Tibial nerve (tissue), 4 donors: ENCODE results near the gene FBXO42. TPM values are rescaled to one million over a fixed set of nuclear protein-coding genes. Genes with fewer than 3 reads are reported as not detected.

Experiments used
- DNase-seq, 2 donors: peaks; one replicate each; pipeline ENCODE4 v3.0.0-alpha.2; 2019; ENCODE audit warnings: low spot score in 2 of 2
- H3K27ac ChIP-seq, 4 donors: fragments of 200-600 bp; sonication (generic) in 3 of 4; one replicate each; pipeline ENCODE4 v1.5.1; 2017 to 2019; ENCODE audit warnings: mild to moderate bottlenecking in 1 of 4
- H3K27me3 ChIP-seq, 2 donors: fragments of 200-600 bp; sonication (generic) in 1 of 2; one replicate each; pipeline versions ENCODE4 v1.5.1 to v1.6.0; 2017 to 2019
- H3K36me3 ChIP-seq, 3 donors: fragments of 200-600 bp; sonication (generic); one replicate each; pipeline ENCODE4 v1.5.1; 2018 to 2019
- H3K4me1 ChIP-seq, 4 donors: fragments of 200-600 bp; sonication (generic) in 3 of 4; one replicate each; pipeline ENCODE4 v1.5.1; 2017 to 2019
- H3K4me3 ChIP-seq, 4 donors: fragments of 200-600 bp; sonication (generic) in 3 of 4; one replicate each; pipeline ENCODE4 v1.5.1; 2017 to 2019; ENCODE audit warnings: mild to moderate bottlenecking in 1 of 4, moderate library complexity in 1 of 4
- H3K9me3 ChIP-seq, 4 donors: fragments of 200-600 bp; sonication (generic) in 3 of 4; one replicate each; pipeline ENCODE4 v1.5.1; 2017 to 2019
- CTCF ChIP-seq, 5 experiments: fragments of 200-600 bp in 3 of 5; fragments of 450-650 bp in 2 of 5; sonication (generic) in 3 of 5; IDR thresholded peaks; one replicate each; pipeline ENCODE4 v1.5.1; 2016 to 2019; ENCODE audit warnings: antibody characterized with exemption in 5 of 5, mild to moderate bottlenecking in 3 of 5, moderate library complexity in 2 of 5
- EP300 ChIP-seq, 2 donors: sonication (generic); formaldehyde crosslinking; IDR thresholded peaks; one replicate each; pipeline ENCODE4 v1.6.1; 2017; ENCODE audit warnings: antibody characterized with exemption in 2 of 2, mild to moderate bottlenecking in 1 of 2
- POLR2A ChIP-seq, 2 donors: fragments of 450-650 bp; IDR thresholded peaks; one replicate each; pipeline ENCODE4 v1.6.1; 2017; ENCODE audit warnings: antibody characterized with exemption in 2 of 2, mild to moderate bottlenecking in 2 of 2, moderate library complexity in 2 of 2
- WGBS, 2 donors: methylation state at CpG; one replicate each; pipeline ENCODE4 v1.1.5; 2018; 5-methylcytosine and 5-hydroxymethylcytosine counted together
- total RNA-seq, 4 donors: library from RNA; depleted of rRNA; stranded (reverse); fragments of >200 nt; gene quantifications; one replicate each; pipeline ENCODE4 v1.1.0, GENCODE V29; 2016

Gene FBXO42
- total RNA-seq, 4 donors from 2014 or later = 39.8 to 69.4 (median 54.4) TPM

- Histone ChIP-seq H3K4me1 (peaks cover 0 to 11% (median 0%) of the 10 kb centered on the region in 4 donors), H3K27ac (no peak overlapping the region), H3K36me3 (peaks cover 0 to 6% (median 0%) of the 10 kb centered on the region in 3 donors), H3K4me3 (no peak overlapping the region), H3K27me3 (no peaks in the 10 kb centered on the region), H3K9me3 (no peaks in the 10 kb centered on the region)
- whole genome bisulfite sequencing, 2 donors = 85 to 88% methylated on average over 7 of the region's 7 CpGs
- TF ChIP-seq POLR2A (IDR thresholded peaks at IDR 0.05) (no peak), CTCF (IDR thresholded peaks at IDR 0.05) (no peak), EP300 (IDR thresholded peaks at IDR 0.05) (no peak)
- no peak for DNase-seq
Measured at GRCh38 chr1:16334655-16335340, 17.5 kb downstream of the FBXO42 start.

- no peak overlapping the region for H3K27ac ChIP-seq
Measured at GRCh38 chr1:16326833-16327404, 25.4 kb downstream of the FBXO42 start.

GRCh38 chr1:16324456-16324890 lies 27.8 kb downstream of the FBXO42 start:
- no peak overlapping the region for H3K27ac ChIP-seq

More at GRCh38 chr1:16326833-16327404, 25.4 kb downstream of the FBXO42 start:
- peaks cover 0 to 38% (median 0%) of the 10 kb centered on the region in 4 donors for H3K4me1 ChIP-seq
- H3K4me3 ChIP-seq = no peak overlapping the region
- no peaks in the 10 kb centered on the region for H3K27me3 ChIP-seq
- H3K36me3 ChIP-seq = peaks cover 0 to 14% (median 0%) of the 10 kb centered on the region in 3 donors
- WGBS, 2 donors = 74 to 75% methylated on average over 5 of the region's 5 CpGs
- no peaks in the 10 kb centered on the region for H3K9me3 ChIP-seq
- DNase-seq = no peak
- TF ChIP-seq POLR2A (IDR thresholded peaks at IDR 0.05) (no peak), CTCF (IDR thresholded peaks at IDR 0.05) (no peak), EP300 (IDR thresholded peaks at IDR 0.05) (no peak)

GRCh38 chr1:16321176-16321867 lies 31.0 kb downstream of the FBXO42 start:
- Histone ChIP-seq H3K27ac (no peak overlapping the region), H3K9me3 (no peaks in the 10 kb centered on the region), H3K36me3 (peaks cover 0 to 8% (median 0%) of the 10 kb centered on the region in 3 donors), H3K27me3 (no peaks in the 10 kb centered on the region), H3K4me1 (peaks cover 0 to 61% (median 16%) of the 10 kb centered on the region in 4 donors), H3K4me3 (no peak overlapping the region)
- DNase-seq = no peak
- 68 to 77% methylated on average over 4 of the region's 4 CpGs for WGBS, 2 donors
- no peak for TF ChIP-seq CTCF (IDR thresholded peaks at IDR 0.05)
- no peak for TF ChIP-seq POLR2A (IDR thresholded peaks at IDR 0.05)
- peak in 1 of 2 donors; percentile 9 for TF ChIP-seq EP300 (IDR thresholded peaks at IDR 0.05)

More at GRCh38 chr1:16324456-16324890, 27.8 kb downstream of the FBXO42 start:
- Histone ChIP-seq H3K9me3 (no peaks in the 10 kb centered on the region), H3K4me1 (peaks cover 0 to 60% (median 9%) of the 10 kb centered on the region in 4 donors), H3K4me3 (no peak overlapping the region), H3K27me3 (no peaks in the 10 kb centered on the region), H3K36me3 (peaks cover 0 to 8% (median 0%) of the 10 kb centered on the region in 3 donors)
- DNase-seq = no peak
- TF ChIP-seq CTCF (IDR thresholded peaks at IDR 0.05) = no peak
- no peak for TF ChIP-seq POLR2A (IDR thresholded peaks at IDR 0.05)
- TF ChIP-seq EP300 (IDR thresholded peaks at IDR 0.05) = no peak
- 93 to 95% methylated on average over 6 of the region's 6 CpGs for WGBS, 2 donors
